K562 (cell line): ENCODE measurements around the gene VAMP8. TPM values are rescaled to one million over a fixed set of nuclear protein-coding genes. Genes with fewer than 3 reads are reported as not detected.
A peak's percentile ranks its signal among the peaks of the same experiment; 100 is the strongest.

Experiments used
- DDX20 ChIP-seq: fragments of 450-650 bp; IDR thresholded peaks from 2 replicates; pipeline ENCODE4 v1.6.1; 2016; ENCODE audit warnings: missing genetic modification characterization, low read depth, mild to moderate bottlenecking, missing compliant biosample characterization, moderate library complexity
- FOXK2 ChIP-seq, 2 experiments: fragments of 450-650 bp; IDR thresholded peaks in 1 of 2; conservative IDR thresholded peaks in 1 of 2; 2 replicates each; pipeline ENCODE4 v1.6.1; 2016; ENCODE audit warnings: low read depth in 2 of 2, mild to moderate bottlenecking in 1 of 2
- HINFP ChIP-seq: fragments of 450-650 bp; conservative IDR thresholded peaks from 2 replicates; pipeline ENCODE4 v1.6.1; 2016; ENCODE audit warnings: missing genetic modification characterization, low read depth, mild to moderate bottlenecking, control low read depth, missing compliant biosample characterization
- HMG20A ChIP-seq: fragments of 450-650 bp; formaldehyde crosslinking; conservative IDR thresholded peaks from 2 replicates; pipeline ENCODE4 v1.4.0; 2020; ENCODE audit warnings: mild to moderate bottlenecking, mixed read lengths
- HNRNPK ChIP-seq: fragments of 200-400 bp; formaldehyde crosslinking; IDR thresholded peaks from one replicate; pipeline ENCODE4 v1.6.1; 2018; ENCODE audit warnings: mild to moderate bottlenecking, low read depth, low read length; ENCODE audit not compliant: poor library complexity, severe bottlenecking
- MTF1 ChIP-seq: fragments of 250-450 bp; sonication (Bioruptor Pico); IDR thresholded peaks from 2 replicates; pipeline ENCODE4 v1.9.0; 2021; ENCODE audit warnings: moderate library complexity, mild to moderate bottlenecking, inconsistent platforms, borderline replicate concordance
- MYBL2 ChIP-seq, 2 experiments: fragments of 450-650 bp in 1 of 2; sonication (generic) in 1 of 2; formaldehyde crosslinking in 1 of 2; IDR thresholded peaks; 2 replicates each; pipeline versions ENCODE4 v1.6.1 to v1.8.1; 2017 to 2022; ENCODE audit warnings: borderline replicate concordance in 1 of 2, inconsistent platforms in 1 of 2, low read depth in 1 of 2, mild to moderate bottlenecking in 1 of 2, missing genetic modification reagents in 1 of 2, moderate library complexity in 1 of 2
- NFXL1 ChIP-seq: fragments of 450-650 bp; formaldehyde crosslinking; IDR thresholded peaks from 2 replicates; pipeline ENCODE4 v1.4.0; 2021; ENCODE audit warnings: mild to moderate bottlenecking
- POLR2AphosphoS5 ChIP-seq: IDR thresholded peaks from 2 replicates; pipeline ENCODE4 v1.6.1; 2011; ENCODE audit warnings: mild to moderate bottlenecking, low read depth, low read length, moderate library complexity; ENCODE audit not compliant: control insufficient read depth, insufficient read depth
- RBM15 ChIP-seq: fragments of 200-400 bp; formaldehyde crosslinking; IDR thresholded peaks from 2 replicates; pipeline ENCODE4 v1.6.1; 2018; ENCODE audit warnings: mild to moderate bottlenecking, low read length, moderate library complexity; ENCODE audit not compliant: insufficient read depth
- RBM25 ChIP-seq: fragments of 200-400 bp; formaldehyde crosslinking; IDR thresholded peaks from 2 replicates; pipeline ENCODE4 v1.6.1; 2018; ENCODE audit warnings: low read length, low read depth, moderate library complexity; ENCODE audit not compliant: severe bottlenecking
- SMAD3 ChIP-seq: fragments of 450-650 bp; formaldehyde crosslinking; conservative IDR thresholded peaks from 2 replicates; pipeline ENCODE4 v1.4.0; 2020; ENCODE audit warnings: mild to moderate bottlenecking
- SOX6 ChIP-seq: fragments of 450-650 bp; IDR thresholded peaks from 2 replicates; pipeline ENCODE4 v1.6.1; 2014; ENCODE audit warnings: mild to moderate bottlenecking
- TAL1 ChIP-seq: fragments of 450-650 bp; IDR thresholded peaks from 2 replicates; pipeline ENCODE4 v1.6.1; 2016; ENCODE audit warnings: mild to moderate bottlenecking
- TEAD4 ChIP-seq, 2 experiments: sonication (generic) in 1 of 2; formaldehyde crosslinking in 1 of 2; IDR thresholded peaks; 2 replicates each; pipeline versions ENCODE4 v1.6.1 to v1.8.0; 2012 to 2022; ENCODE audit warnings: borderline replicate concordance in 1 of 2, inconsistent platforms in 1 of 2, low read length in 1 of 2, mild to moderate bottlenecking in 1 of 2, missing genetic modification reagents in 1 of 2
- ZC3H11A ChIP-seq: IDR thresholded peaks from 2 replicates; pipeline ENCODE4 v1.6.1; 2012; ENCODE audit warnings: low read depth, low read length, improper control_type of control experiment
- ZFX ChIP-seq: sonication (generic); formaldehyde crosslinking; IDR thresholded peaks from 2 replicates; pipeline ENCODE4 v1.8.0; 2022; ENCODE audit warnings: mild to moderate bottlenecking, missing genetic modification reagents, moderate library complexity
- ZNF263 ChIP-seq: sonication (generic); formaldehyde crosslinking; IDR thresholded peaks from 2 replicates; pipeline ENCODE4 v1.8.0; 2022; ENCODE audit warnings: mild to moderate bottlenecking, missing genetic modification reagents, borderline replicate concordance
- ZNF445 ChIP-seq: fragments of 250-450 bp; sonication (Bioruptor Pico); IDR thresholded peaks from 2 replicates; pipeline ENCODE4 v1.4.0; 2020; ENCODE audit warnings: low read depth, mild to moderate bottlenecking, moderate library complexity
- ZNF449 ChIP-seq: fragments of 250-450 bp; sonication (Bioruptor Pico); IDR thresholded peaks from 2 replicates; pipeline ENCODE4 v1.8.0; 2022; ENCODE audit warnings: moderate library complexity, mild to moderate bottlenecking, inconsistent platforms
- ZNF778 ChIP-seq: fragments of 450-650 bp; formaldehyde crosslinking; IDR thresholded peaks from 2 replicates; pipeline ENCODE4 v1.4.0; 2020; ENCODE audit warnings: mild to moderate bottlenecking, moderate library complexity
- polyA plus RNA-seq, 8 experiments: library from polyadenylated mRNA; depleted of rRNA in 4 of 8; stranded (reverse) in 5 of 8; unstranded in 3 of 8; fragments of >200 nt; fragmentation: Nextera tagmentation in 2 of 8; fragmentation: Illumina TruSeq in 1 of 8; extraction: Ambion mirVana in 2 of 8; extraction: Trizol in 1 of 8; gene quantifications; 2 replicates each; pipeline versions ENCODE4 v1.2.1 to v1.2.3, GENCODE V29; 2011 to 2014; ENCODE audit warnings: inconsistent platforms in 1 of 8, missing spikeins in 1 of 8
- total RNA-seq, 7 experiments: library from RNA; depleted of rRNA in 6 of 7; stranded (reverse); fragments of >200 nt in 6 of 7; fragmentation: Illumina TruSeq in 2 of 7; extraction: Trizol in 2 of 7; gene quantifications; 2 replicates each; pipeline versions ENCODE4 v1.2.1 to v1.2.3, GENCODE V29; 2011 to 2021; ENCODE audit warnings: low replicate concordance in 1 of 7
- TF ChIP-seq, protein P1 (sequence below): fragments of 450-650 bp; formaldehyde crosslinking; IDR thresholded peaks from 2 replicates; pipeline ENCODE4 v1.4.0; 2020; ENCODE audit warnings: mild to moderate bottlenecking, moderate library complexity

Gene VAMP8
- total and polyA plus RNA-seq, 9 of the 15 experiments (the other 6 are each of a cell fraction or from before 2014, with no cell fraction given) = 107 to 571 (median 248) TPM

DNA sequence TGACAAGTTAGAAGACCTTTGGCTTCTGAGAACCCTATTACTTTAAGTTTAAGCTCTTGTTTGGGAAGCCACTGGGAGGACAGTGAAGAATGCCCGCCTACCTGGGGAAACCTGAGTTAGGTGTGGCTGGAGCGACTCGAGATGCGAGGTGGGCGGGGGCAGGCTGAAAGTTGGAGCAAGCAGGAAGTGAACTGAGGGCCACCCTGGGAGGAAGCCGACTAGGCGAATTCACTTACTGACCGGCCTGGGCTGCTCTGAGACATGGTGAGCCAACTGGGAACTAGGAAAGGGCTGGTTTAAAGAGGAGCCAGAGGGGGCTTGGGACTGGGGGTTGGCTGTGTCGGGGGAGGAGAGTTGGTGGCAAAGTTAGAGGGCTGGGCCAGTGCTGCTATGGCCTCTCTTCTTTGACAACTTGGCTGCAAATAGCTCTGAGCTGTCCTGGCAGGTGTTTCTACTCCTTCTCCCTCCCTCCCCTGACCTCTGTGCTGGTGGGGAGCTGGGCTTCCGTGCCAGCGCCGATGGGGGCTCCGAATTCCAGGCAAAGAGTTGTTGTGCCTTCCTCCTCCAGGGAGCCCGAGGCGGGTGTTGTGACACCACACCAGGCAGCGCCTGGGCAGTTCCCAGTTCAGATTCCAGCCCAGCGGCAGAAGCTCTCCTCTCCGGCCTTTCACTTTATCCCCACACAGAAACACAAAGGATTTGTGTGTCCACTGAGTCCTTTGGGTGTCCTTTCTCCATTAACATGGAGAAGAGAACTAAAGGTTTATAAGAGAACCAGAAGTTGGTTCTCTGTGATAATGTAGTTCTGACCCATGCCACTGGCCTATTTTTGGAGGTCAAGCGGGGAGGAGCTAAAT is at the start of gene VAMP8 (continued):
- TF ChIP-seq, protein P1, sequence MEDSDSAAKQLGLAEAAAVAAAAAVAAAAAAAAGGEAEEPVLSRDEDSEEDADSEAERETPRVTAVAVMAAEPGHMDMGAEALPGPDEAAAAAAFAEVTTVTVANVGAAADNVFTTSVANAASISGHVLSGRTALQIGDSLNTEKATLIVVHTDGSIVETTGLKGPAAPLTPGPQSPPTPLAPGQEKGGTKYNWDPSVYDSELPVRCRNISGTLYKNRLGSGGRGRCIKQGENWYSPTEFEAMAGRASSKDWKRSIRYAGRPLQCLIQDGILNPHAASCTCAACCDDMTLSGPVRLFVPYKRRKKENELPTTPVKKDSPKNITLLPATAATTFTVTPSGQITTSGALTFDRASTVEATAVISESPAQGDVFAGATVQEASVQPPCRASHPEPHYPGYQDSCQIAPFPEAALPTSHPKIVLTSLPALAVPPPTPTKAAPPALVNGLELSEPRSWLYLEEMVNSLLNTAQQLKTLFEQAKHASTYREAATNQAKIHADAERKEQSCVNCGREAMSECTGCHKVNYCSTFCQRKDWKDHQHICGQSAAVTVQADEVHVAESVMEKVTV (CRISPR knock-in tag) = no peak
- TF ChIP-seq TEAD4 (IDR thresholded peaks at IDR 0.05; ENCODE audit: low read length) (0 out of 2 replicates have a peak, but pooled peaks have one; percentile 10), TEAD4 (CRISPR knock-in tag; IDR thresholded peaks at IDR 0.05; ENCODE audit: borderline replicate concordance) (no peak), NFXL1 (no peak), HMG20A (CRISPR knock-in tag) (no peak), ZNF263 (CRISPR knock-in tag) (no peak; the same call in 1 of the 2 replicates), SOX6 (no peak), ZC3H11A (no peak), ZFX (peak; percentile 31), ZNF445 (CRISPR knock-in tag) (no peak), DDX20 (tag) (no peak), ZNF449 (CRISPR knock-in tag) (no peak), HINFP (tag) (no peak), ZNF778 (CRISPR knock-in tag) (no peak), TAL1 (no peak), SMAD3 (CRISPR knock-in tag) (no peak), FOXK2 (conservative IDR thresholded peaks at IDR 0.05 in 1 of 2, IDR thresholded peaks at IDR 0.05 in 1 of 2; ENCODE audit: low read depth in 2 of 2) (0 out of 4 replicates have a peak, but pooled peaks have one; percentile 20 to 47), MTF1 (no peak), HNRNPK (no peak), POLR2AphosphoS5 (peak; percentile 50; the same call in 1 of the 2 replicates), RBM25 (no peak), RBM15 (no peak), MYBL2 (IDR thresholded peaks at IDR 0.05; ENCODE audit: low read depth) (no peak), MYBL2 (CRISPR knock-in tag; IDR thresholded peaks at IDR 0.05; ENCODE audit: borderline replicate concordance) (no peak)
